ENCODE measurements around the gene PCDHGB1.
A peak's percentile ranks its signal among the peaks of the same experiment; 100 is the strongest.
"Not testable (repeated sequence)": the region's sequence is repeated elsewhere in the genome, so short reads cannot be mapped to it uniquely, and the experiment has no call there.

Gene PCDHGB1

DNA sequence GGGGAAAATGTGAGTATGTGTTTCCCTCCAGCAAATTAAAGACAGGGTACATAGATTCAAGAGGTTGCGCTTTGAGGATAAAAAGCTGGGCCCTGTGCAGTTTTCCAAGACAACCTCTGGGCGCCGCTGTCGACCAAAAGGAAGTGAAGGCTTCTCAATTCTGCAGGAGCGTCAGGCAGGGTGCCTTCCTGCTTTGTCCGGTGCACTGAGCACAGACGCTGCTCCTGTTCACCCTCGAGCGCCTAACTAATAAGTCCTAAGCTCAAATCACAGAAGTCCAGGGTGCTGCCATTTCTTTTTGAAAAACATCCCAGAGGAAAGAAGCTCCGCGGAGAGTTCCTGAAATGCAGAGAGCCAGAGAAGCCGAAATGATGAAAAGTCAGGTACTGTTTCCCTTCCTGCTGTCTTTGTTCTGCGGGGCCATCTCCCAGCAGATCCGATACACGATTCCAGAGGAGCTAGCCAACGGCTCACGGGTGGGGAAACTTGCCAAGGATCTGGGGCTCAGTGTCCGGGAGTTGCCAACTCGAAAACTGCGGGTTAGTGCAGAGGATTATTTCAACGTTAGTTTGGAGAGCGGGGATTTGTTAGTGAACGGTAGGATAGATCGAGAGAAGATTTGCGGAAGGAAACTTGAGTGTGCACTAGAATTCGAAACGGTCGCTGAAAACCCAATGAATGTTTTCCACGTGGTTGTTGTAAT lies at the start of gene PCDHGB1:
Gene PCDHGB1, plus strand, starts transcription at position 183 of the 703 bp plus-strand sequence. Its CDS starts 162 bp downstream, at position 345.
- no peak for DNase-seq (ENCODE audit: low read depth in 2 of 2, low spot score in 1 of 2)

DNA sequence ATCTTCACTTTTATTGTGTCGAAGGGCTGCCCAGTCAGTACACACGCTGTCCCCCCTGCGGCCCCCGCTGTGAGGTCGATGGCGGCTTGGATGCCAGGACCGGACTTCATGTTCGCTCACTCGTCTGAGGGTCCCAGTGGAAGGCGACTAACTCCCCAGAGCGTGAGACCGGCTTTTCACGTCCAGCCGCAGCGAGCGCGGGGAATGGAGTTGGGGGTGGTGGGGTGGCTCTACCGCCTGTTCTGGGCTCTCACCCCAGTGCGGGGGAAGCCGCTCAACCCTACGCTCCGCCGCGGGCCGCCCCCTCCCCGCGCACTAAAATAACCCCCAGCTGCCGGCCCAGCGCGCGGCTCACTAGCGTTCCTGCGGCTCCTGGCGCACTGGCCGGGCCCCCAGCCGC lies 46.1 kb upstream of the PCDHGB1 start, which contains the start of gene SLC25A2:
Gene SLC25A2, minus strand, starts transcription at position 294 of the 400 bp plus-strand sequence. Its CDS starts 184 bp downstream, at position 110.
- DNase-seq (ENCODE audit: low read depth in 2 of 2, low spot score in 1 of 2) = no peak

DNA sequence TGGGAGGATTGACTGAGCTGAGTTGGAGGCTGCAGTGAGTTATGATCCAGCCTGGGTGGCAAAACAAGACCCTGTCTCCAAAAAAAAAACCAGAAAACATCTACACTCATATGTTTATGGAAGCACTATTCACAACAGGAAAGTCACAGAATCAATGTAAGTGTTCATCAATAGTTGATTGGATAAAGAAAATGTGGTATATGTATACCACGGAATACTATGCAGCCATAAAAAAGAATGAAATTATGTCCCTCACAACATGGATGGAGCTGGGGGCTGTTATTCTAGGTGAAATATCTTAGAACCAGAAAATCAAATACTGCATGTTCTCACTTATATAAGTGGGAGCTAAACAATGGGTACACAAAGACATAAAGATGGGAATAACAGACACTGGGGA lies 43.3 kb upstream of the PCDHGB1 start:
- DNase-seq (ENCODE audit: low read depth in 2 of 2, low spot score in 1 of 2) = no peak

DNA sequence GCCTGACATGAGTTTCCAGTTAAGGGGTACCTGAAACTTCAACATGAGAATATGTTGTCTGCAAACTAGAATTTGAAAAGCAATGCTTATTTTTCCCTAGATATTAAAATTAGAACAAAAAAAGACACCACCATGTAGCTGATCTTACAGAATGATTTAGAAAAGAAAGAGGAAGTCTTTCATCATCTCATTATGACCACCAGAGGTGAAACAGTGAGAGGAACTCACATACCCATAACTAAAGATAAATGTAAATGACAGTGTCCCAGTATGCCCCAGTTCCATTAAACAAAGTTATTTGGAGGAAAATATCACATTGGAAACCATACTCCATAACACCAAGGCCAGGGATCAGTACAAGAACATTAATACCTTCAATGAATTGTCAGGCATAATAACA lies 36.2 kb upstream of the PCDHGB1 start:
- DNase-seq (ENCODE audit: low read depth in 2 of 2, low spot score in 1 of 2) = no peak

DNA sequence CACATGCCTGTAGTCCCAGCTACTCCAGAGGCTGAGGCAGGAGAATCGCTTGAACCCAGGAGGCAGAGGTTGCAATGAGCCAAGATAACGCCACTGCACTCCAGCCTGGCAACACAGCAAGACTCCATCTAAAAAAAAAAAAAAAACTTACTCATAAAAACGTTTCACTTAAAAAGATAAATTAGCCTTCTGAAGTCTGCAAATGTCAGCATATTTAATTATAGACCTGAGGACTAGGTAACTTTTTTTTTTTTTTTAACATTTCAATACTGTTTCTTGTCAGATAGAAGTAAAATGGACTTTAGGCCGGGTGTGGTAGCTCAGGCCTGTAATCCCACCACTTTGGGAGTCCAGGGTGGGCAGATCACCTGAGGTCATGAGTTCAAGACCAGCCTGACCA lies 32.9 kb upstream of the PCDHGB1 start:
- DNase-seq (ENCODE audit: low read depth in 2 of 2, low spot score in 1 of 2) = not testable (repeated sequence)

DNA sequence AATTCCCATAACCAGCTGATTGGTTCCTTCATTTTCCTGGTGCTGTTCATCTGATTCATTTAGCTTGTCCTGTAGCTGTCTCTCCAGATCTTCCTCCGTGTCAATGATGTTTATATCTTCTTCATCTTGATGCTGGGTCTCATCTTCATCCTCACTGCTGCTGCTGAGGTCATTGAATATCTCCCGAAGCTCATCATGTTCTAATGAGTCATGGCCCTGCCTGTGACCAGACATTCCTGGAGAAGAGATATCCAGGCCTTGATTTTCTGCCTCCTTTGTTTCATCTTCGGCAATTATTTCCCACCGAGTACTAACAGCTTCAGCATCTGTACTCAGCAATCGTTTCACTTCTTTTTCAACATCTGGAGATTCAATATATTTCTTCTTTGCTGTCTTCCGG lies 30.7 kb upstream of the PCDHGB1 start:
- DNase-seq (ENCODE audit: low read depth in 2 of 2, low spot score in 1 of 2) = no peak

DNA sequence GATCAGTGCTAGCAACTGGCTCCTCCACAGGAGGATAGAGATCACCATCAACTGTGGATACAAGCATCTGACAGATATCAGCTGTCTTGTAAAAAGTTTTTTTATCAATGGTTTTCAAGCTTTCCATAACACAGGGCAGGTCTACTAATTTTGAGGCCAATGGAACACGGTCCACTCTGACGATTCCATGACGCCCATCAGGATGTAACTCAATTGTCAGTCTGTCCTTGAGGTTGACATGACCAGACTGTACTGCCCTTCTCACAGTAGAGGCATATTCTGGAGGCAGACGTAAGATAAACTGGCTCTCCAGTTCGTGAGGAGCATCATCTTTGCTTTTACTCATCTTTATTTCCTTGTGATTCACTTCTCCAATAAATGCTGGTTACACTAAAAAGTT lies 30.2 kb upstream of the PCDHGB1 start:
- DNase-seq (ENCODE audit: low read depth in 2 of 2, low spot score in 1 of 2) = no peak

DNA sequence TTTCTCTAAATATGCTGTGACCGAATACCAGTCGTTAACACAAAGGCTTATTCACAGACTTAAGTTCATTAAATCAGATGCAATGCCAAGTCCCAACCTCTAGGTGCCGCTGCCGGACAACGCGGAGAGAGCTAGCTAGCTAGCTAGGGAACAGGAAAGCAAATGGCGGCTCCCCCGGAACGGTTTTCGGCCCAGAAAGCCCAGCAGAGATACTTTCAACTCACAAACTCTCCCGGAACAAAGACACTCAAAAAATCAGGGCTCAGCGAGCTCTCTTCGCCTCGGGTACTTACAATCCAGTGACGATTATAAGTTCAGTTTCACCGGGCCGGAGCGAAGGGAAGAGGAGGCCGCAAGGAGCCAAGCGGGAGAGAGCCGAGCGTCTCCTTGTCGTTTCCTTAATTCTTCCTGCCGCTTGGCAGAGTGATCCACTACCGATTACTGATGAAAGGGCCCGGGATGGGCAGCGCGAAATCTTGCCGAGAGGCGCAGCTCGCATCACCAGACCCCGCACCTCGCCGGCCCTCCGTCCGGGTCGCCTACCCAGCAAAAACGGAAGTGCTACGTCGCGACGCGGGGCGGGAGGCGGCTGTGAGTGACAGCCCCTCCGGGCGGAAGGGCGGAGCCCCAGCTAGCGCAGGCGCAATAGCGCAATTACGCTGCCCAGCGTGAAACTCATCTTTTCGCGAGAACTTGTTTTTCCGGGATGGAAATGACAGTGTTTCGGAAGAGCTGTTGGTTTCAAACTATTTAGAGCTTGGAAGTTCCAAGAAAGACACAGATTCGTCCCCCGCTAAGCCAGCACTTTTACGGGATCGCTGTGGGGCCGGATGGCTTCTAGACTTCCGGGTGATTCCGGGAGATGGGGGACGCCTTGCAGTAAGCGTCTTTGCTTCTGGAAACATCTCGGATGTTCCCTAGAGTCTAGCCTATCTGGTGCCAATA lies 29.4 kb upstream of the PCDHGB1 start, which contains the start of gene TAF7:
Gene TAF7, minus strand, starts transcription at position 560 of the 945 bp plus-strand sequence. CDS start 740 bp downstream, outside the sequence.
- peak; percentile 84 to 86 for DNase-seq (ENCODE audit: low read depth in 2 of 2, low spot score in 1 of 2)

DNA sequence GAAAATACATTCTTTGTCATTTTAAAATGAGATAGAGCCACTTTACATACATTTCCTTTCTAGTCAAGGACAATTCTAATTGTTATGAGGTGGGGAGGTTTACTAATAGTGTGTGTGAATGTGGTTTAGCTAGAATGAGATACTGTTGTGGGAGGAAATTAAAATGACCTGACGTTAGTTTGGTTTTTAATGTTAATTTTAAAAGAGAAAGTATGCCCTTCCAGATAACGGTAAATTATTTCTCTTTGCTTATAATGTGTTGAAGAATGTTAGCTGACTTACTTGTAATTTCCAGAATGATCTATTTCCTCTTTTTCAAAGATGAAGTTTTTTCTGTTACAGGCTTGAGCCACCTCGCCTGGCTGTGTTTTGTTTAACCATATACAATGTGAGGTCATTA lies 27.6 kb upstream of the PCDHGB1 start:
- no peak for DNase-seq (ENCODE audit: low read depth in 2 of 2, low spot score in 1 of 2)

DNA sequence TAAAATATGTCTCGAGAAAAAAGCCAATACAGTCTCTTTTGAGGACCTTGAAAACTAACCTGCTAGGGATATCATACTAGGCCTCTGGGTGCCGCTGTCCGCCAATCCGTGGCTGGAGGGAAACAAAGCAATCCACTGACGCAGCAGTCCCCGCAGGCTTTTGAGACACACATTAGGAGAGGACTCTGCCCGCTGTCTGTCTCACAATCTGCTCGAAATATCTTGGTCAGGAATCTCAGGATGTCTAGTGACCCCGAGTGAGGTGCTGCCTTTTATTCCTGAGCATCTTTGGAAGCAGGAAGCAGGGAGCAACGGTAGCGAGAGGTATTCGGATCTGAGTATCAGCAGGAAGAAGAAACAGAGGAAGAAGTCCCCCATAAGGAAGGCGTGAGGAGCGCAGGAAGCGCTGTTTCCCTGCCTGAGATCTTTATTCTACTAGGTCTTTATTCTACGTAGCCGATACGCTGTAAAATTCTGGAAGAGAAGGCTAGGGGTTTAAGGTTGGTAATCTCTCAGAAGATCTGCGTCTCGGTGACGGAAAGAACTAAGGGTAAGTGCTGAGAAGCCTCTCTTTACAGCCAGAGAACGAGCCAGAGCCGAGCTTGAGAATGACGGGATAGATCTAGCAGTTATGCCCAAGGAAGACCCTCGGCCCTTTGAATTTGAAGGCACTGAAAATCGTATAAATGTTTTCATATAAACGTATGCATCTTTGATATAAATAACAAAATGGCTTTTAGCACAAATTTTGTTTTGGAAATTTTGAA lies 23.6 kb upstream of the PCDHGB1 start:
- DNase-seq (ENCODE audit: low read depth in 2 of 2, low spot score in 1 of 2) = peak; percentile 25 to 43

DNA sequence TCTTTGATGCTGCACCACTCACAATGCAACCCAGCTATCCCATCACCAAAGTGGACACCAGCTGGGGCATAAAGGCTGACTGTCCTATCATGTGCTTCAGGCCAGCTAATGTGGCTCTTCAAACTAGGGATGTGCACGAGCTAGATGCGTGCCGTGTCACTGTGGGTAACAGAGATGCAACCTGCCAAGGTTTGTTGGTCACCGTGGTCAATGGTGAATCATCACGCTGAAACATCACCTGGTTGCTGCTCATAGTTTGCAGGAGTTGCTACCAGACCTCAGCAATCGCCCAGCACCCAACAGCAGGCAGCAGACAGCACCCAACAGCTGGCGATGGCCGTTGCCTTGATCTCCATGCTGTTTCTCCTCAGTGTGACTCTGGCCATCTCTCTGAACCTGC lies 21.7 kb upstream of the PCDHGB1 start:
- no peak for DNase-seq (ENCODE audit: low read depth in 2 of 2, low spot score in 1 of 2)

DNA sequence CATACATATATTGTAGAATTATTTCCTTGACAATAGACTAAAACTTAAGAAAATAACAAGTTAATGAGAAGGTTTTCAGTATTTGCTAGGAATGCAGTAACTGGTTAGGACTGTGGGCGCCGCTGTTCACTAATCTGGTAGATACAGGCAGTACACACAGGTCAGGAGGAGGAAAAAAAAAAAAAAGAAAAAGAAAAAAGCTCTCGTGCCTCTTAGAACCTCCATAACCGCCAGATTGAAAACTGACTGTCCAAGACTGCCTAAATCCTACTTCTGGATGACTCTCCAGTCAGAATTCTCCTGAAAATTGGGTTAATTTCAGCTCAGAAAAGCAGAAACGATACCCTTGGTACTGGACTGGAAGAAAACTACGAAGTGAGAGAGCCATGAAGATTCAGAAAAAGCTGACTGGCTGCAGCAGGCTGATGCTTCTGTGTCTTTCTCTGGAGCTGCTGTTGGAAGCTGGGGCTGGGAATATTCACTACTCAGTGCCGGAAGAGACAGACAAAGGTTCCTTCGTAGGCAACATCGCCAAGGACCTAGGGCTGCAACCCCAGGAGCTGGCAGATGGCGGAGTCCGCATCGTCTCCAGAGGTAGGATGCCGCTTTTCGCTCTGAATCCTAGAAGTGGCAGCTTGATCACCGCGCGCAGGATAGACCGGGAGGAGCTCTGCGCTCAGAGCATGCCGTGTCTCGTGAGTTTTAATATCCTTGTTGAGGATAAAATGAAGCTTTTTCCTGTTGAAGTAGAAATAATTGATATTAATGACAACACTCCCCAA lies 19.4 kb upstream of the PCDHGB1 start, which contains the start of gene PCDHGA1:
Gene PCDHGA1, plus strand, starts transcription at position 216 of the 782 bp plus-strand sequence.
- no peak for DNase-seq (ENCODE audit: low read depth in 2 of 2, low spot score in 1 of 2)

DNA sequence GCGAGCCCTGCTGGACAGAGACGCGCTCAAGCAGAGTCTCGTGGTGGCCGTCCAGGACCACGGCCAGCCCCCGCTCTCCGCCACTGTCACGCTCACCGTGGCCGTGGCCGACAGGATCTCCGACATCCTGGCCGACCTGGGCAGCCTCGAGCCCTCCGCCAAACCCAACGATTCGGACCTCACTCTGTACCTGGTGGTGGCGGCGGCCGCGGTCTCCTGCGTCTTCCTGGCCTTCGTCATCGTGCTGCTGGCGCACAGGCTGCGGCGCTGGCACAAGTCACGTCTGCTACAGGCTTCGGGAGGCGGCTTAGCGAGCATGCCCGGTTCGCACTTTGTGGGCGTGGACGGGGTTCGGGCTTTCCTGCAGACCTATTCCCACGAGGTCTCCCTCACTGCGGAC lies 17.3 kb upstream of the PCDHGB1 start:
- not testable (repeated sequence) for DNase-seq (ENCODE audit: low read depth in 2 of 2, low spot score in 1 of 2)

DNA sequence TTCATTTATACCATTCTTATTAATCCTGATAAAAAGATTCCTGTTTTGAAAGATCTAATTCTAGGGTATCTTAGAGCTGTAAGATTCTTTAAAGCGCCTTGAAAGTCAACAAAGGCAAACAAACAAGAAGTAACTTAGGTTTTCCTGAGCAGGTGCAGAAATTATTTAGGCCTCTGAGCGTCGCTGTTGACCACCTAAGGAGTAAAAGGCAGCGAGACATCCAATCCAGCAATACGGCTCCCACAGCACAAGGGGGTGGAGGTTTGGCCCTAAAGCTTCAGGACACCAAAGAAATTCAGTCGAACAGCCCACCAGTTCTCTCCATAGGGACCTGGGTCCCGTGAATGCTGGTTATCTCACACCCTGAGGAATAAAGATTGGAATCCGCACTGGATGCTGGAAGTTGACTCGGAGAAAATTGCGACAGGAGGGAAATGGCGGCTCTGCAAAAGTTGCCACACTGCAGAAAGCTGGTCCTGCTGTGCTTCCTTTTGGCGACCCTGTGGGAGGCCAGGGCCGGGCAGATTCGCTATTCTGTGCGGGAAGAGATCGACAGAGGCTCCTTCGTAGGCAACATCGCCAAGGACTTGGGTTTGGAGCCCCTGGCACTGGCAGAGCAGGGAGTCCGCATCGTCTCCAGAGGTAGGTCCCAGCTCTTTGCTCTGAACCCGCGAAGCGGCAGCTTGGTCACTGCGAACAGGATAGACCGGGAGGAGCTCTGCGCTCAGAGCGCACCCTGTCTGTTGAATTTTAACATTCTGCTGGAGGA lies 11.2 kb upstream of the PCDHGB1 start, which contains the start of gene PCDHGA2:
Gene PCDHGA2, plus strand, starts transcription at position 223 of the 769 bp plus-strand sequence.
- DNase-seq (ENCODE audit: low read depth in 2 of 2, low spot score in 1 of 2) = no peak

DNA sequence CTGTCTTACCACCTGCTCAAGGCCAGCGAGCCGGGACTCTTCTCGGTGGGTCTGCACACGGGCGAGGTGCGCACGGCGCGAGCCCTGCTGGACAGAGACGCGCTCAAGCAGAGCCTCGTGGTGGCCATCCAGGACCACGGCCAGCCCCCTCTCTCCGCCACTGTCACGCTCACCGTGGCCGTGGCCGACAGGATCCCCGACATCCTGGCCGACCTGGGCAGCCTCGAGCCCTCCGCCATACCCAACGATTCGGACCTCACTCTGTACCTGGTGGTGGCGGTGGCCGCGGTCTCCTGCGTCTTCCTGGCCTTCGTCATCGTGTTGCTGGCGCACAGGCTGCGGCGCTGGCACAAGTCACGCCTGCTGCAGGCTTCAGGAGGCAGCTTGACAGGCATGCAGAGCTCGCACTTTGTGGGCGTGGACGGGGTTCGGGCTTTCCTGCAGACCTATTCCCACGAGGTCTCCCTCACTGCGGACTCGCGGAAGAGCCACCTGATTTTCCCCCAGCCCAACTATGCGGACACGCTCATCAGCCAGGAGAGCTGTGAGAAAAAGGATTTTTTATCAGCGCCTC lies 9.0 kb upstream of the PCDHGB1 start:
- not testable (repeated sequence) for DNase-seq (ENCODE audit: low read depth in 2 of 2, low spot score in 1 of 2)

DNA sequence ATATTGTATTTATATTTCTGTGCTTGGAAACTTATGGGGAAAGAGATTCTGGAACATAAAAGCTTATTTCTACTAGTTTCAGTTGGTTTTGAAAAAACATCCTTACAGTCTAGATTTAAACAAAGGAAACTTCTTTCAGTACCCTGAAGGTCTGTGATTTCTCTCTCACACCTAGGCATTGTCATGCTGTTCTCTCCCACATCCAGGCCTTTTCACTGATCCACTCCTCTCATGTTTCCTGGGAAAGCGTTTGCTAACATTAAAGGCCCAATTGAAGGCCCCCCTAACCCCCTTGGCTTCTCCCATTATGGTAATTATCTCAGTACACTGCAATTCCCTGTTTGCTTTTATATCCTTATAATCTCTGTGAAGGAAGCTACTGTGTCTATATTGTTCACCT lies 7.1 kb upstream of the PCDHGB1 start:
- no peak for DNase-seq (ENCODE audit: low read depth in 2 of 2, low spot score in 1 of 2)

DNA sequence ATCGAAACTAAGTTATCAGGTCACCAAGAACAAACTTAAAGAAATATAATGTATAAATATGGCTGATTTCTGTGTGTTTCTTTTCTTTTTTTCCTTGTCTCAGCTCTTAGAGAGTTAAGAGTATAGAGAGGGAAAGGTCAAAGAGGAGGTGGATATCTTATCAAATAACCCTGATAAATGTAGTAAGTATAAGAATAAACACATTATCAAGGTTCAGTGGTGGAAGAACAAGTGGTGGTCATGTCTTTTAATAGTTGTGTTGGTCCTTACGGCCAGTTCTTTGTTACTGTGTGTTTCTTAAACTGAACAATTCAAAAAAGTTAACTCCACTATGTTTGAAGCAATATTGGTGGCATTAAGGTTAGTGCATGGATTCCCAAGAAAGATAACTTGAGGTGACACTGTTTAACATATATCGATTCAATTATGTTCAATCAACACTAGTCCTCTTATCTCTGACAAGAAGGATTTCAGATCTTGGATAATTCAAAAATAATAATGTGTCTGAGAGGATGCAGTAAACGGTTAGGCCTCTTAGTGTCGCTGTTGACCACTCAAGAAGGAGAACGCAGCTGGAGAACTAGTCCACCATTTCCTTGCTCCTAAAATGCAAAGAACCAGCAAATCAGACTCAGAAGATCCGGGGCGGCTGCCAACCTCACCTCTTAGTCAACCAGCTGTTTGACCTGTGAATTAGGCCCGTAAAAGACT lies 6.5 kb upstream of the PCDHGB1 start, which contains the start of gene PCDHGA3:
Gene PCDHGA3, plus strand, starts transcription at position 588 of the 711 bp plus-strand sequence. CDS start 205 bp downstream, outside the sequence.
- no peak for DNase-seq (ENCODE audit: low read depth in 2 of 2, low spot score in 1 of 2)

DNA sequence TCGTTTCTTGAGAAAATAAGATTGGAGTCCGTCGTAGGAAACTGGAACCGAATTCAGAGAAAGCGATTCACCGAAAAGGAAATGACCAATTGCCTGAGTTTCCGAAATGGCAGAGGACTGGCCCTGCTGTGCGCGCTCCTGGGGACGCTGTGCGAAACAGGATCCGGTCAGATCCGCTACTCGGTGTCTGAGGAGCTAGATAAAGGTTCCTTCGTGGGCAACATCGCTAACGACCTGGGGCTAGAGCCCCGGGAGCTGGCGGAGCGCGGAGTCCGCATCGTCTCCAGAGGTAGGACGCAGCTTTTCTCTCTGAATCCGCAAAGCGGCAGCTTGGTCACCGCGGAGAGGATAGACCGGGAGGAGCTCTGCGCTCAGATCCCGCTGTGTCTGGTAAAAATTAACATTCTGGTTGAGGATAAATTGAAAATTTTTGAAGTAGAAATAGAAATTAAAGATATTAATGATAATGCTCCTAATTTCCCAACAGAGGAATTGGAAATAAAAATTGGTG lies 5.9 kb upstream of the PCDHGB1 start:
- no peak for DNase-seq (ENCODE audit: low read depth in 2 of 2, low spot score in 1 of 2)
